CD4-positive, alpha-beta T cell (primary cell): ENCODE data around the gene BDNF. TPM values are rescaled to one million over a fixed set of nuclear protein-coding genes. Genes with fewer than 3 reads are reported as not detected.

Experiments
- ATAC-seq: fragments of 200-7000 bp; cut with Tn5 transposase; one replicate; pipeline ENCODE4 v1.10.0; 2022; ENCODE audit warnings: mild to moderate bottlenecking; ENCODE audit not compliant: poor library complexity
- CTCF ChIA-PET: fragments of 350-600 bp; sonication (Branson Sonifier 250); formaldehyde crosslinking; loops from one replicate; lab custom pipeline; 2021; ENCODE audit warnings: antibody characterized with exemption, inconsistent platforms; lab: Charles Lee
- POLR2A ChIA-PET: fragments of 350-600 bp; sonication (Branson Sonifier 250); formaldehyde crosslinking; loops from one replicate; lab custom pipeline; 2021; ENCODE audit warnings: antibody characterized with exemption, inconsistent platforms; lab: Charles Lee
- DNase-seq, 14 experiments: peaks; one replicate each; pipeline ENCODE4 v3.0.0-alpha.2; 2013 to 2020; ENCODE audit warnings: mixed read lengths in 2 of 14
- H3K27ac ChIP-seq, 2 donors: one replicate each; pipeline versions ENCODE4 v1.5.1 to v1.7.0; 2013; ENCODE audit warnings: low read length in 2 of 2, low read depth in 1 of 2, mild to moderate bottlenecking in 1 of 2
- H3K27me3 ChIP-seq, 2 experiments: 1 replicate in 1 of 2; 2 replicates in 1 of 2; pipeline versions ENCODE4 v1.6.1 to v1.7.0; 2013; ENCODE audit warnings: low read length in 2 of 2, control low read depth in 1 of 2, mild to moderate bottlenecking in 1 of 2, moderate library complexity in 1 of 2; ENCODE audit not compliant: insufficient read depth in 2 of 2, control insufficient read depth in 1 of 2
- H3K36me3 ChIP-seq: one replicate; pipeline ENCODE4 v1.6.1; 2013; ENCODE audit warnings: low read length, control low read depth; ENCODE audit not compliant: insufficient read depth
- H3K4me1 ChIP-seq: one replicate; pipeline ENCODE4 v1.6.1; 2013; ENCODE audit warnings: low read length, control low read depth; ENCODE audit not compliant: insufficient read depth
- H3K4me3 ChIP-seq: one replicate; pipeline ENCODE4 v1.5.1; 2013; ENCODE audit warnings: mild to moderate bottlenecking, low read length, moderate library complexity
- H3K9me3 ChIP-seq, 2 experiments: 1 replicate in 1 of 2; 2 replicates in 1 of 2; pipeline versions ENCODE4 v1.6.1 to v1.7.0; 2013; ENCODE audit warnings: low read length in 2 of 2, mild to moderate bottlenecking in 2 of 2, control low read depth in 1 of 2, moderate library complexity in 1 of 2; ENCODE audit not compliant: control insufficient read depth in 1 of 2, insufficient read depth in 1 of 2
- H3K27ac Mint-ChIP-seq: one replicate; pipeline ENCODE4 v1.8.0; 2020; ENCODE audit warnings: mixed read lengths
- H3K27me3 Mint-ChIP-seq: one replicate; pipeline ENCODE4 v1.8.0; 2021; ENCODE audit warnings: mixed read lengths
- H3K36me3 Mint-ChIP-seq: one replicate; pipeline ENCODE4 v1.8.0; 2021; ENCODE audit warnings: low read depth, mixed read lengths
- H3K4me1 Mint-ChIP-seq: one replicate; pipeline ENCODE4 v1.8.0; 2021; ENCODE audit warnings: low read depth, mixed read lengths
- H3K4me3 Mint-ChIP-seq: one replicate; pipeline ENCODE4 v1.8.0; 2020; ENCODE audit warnings: mild to moderate bottlenecking, mixed read lengths
- H3K9me3 Mint-ChIP-seq: one replicate; pipeline ENCODE4 v1.8.0; 2020; ENCODE audit warnings: mixed read lengths
- intact Hi-C, 2 experiments: fragments of 100-400 bp; cut with DNase I in 1 of 2; cut with micrococcal nuclease in 1 of 2; formaldehyde crosslinking; loops; one replicate each; pipeline versions ENCODE4 v1.15.1 to v1.9.0; 2023 to 2025; cut with DNase I, micrococcal nuclease
- total RNA-seq, 174 experiments: library from RNA in 2 of 174; stranded (reverse) in 2 of 174; gene quantifications; one replicate each; pipeline ENCODE4 v1.2.3 and lab custom pipeline; 2021 to 2026
- TF ChIP-seq, protein P1 (sequence below): fragments of 200-600 bp; IDR thresholded peaks from one replicate; pipeline ENCODE4 v1.8.0; 2022; ENCODE audit warnings: antibody characterized with exemption, mild to moderate bottlenecking

BDNF gene
- total RNA-seq, 2 experiments from 2014 or later, result not detected

- ChIA-PET POLR2A (no interaction called here), CTCF (interaction anchor here (0.6 kb wide), 1 partner anchor 1854 kb away, joined by 4 read pairs; no protein-coding TSS in a partner anchor)
- no peaks in the 10 kb centered on the region for H3K36me3 ChIP-seq
- peaks cover 26% of the 10 kb centered on the region for H3K4me1 ChIP-seq
- Mint-ChIP-seq H3K4me1 (peaks cover 19% of the 10 kb centered on the region), H3K4me3 (peak overlapping the region; percentile 27), H3K27me3 (peaks cover 79% of the 10 kb centered on the region), H3K9me3 (no peaks in the 10 kb centered on the region), H3K36me3 (no peaks in the 10 kb centered on the region), H3K27ac (no peak overlapping the region)
- DNase-seq (no peak), ATAC-seq (no peak)
- H3K27ac ChIP-seq, result no peak overlapping the region
- peaks cover 0 to 8% of the 10 kb centered on the region in 2 experiments for H3K9me3 ChIP-seq
- TF ChIP-seq, protein P1, sequence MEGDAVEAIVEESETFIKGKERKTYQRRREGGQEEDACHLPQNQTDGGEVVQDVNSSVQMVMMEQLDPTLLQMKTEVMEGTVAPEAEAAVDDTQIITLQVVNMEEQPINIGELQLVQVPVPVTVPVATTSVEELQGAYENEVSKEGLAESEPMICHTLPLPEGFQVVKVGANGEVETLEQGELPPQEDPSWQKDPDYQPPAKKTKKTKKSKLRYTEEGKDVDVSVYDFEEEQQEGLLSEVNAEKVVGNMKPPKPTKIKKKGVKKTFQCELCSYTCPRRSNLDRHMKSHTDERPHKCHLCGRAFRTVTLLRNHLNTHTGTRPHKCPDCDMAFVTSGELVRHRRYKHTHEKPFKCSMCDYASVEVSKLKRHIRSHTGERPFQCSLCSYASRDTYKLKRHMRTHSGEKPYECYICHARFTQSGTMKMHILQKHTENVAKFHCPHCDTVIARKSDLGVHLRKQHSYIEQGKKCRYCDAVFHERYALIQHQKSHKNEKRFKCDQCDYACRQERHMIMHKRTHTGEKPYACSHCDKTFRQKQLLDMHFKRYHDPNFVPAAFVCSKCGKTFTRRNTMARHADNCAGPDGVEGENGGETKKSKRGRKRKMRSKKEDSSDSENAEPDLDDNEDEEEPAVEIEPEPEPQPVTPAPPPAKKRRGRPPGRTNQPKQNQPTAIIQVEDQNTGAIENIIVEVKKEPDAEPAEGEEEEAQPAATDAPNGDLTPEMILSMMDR, result no peak
- H3K4me3 ChIP-seq, result no peak overlapping the region
- H3K27me3 ChIP-seq, result peaks cover 43 to 85% of the 10 kb centered on the region in 2 experiments
- intact Hi-C loops, result no loop called here
Measured at GRCh38 chr11:27699242-27699925, 871 bp downstream of the BDNF start.

GRCh38 chr11:27698872-27699241 lies 1.4 kb downstream of the BDNF start:
- ChIA-PET CTCF (interaction anchor here (0.6 kb wide), 1 partner anchor 1854 kb away, joined by 4 read pairs; no protein-coding TSS in a partner anchor), POLR2A (no interaction called here)
- Mint-ChIP-seq H3K4me3 (peak overlapping the region; percentile 47), H3K36me3 (no peaks in the 10 kb centered on the region), H3K27ac (no peak overlapping the region), H3K27me3 (peaks cover 80% of the 10 kb centered on the region), H3K9me3 (no peaks in the 10 kb centered on the region), H3K4me1 (peaks cover 19% of the 10 kb centered on the region)
- Histone ChIP-seq H3K9me3 (peaks cover 0 to 8% of the 10 kb centered on the region in 2 experiments), H3K36me3 (no peaks in the 10 kb centered on the region), H3K27me3 (peaks cover 43 to 83% of the 10 kb centered on the region in 2 experiments), H3K4me3 (no peak overlapping the region), H3K27ac (no peak overlapping the region), H3K4me1 (peaks cover 26% of the 10 kb centered on the region)
- TF ChIP-seq, protein P1, result peak; percentile 23
- peak; percentile 59 for ATAC-seq
- intact Hi-C loops, result no loop called here
- DNase-seq, result peak; percentile 12 to 56 (median 24)

DNA sequence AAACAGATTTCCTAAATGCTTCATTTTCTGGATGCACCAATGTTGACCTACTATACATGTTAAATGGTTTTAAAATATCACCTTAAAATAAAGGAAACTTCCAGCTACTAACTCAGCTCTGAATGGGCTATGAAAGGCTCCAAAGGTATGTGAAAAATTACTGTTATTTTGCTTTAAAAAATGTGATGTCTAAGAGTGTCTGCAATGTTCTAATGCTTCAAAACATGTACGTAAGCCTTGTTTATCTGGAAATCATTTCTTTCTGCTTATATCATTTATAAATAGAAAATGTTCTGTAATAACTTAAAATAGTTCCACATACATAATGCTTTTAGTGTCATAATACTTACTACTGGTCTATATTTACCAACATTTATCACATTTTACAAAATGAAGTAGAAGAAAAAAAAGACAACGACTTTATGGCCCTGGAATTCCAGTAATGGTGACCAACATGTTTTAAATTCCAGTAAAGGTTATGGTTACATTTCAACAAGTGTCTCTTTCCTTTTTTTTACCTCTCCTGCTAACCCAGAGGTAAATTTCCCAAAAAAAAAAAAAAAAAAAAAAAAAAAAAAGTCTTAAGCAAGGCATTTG lies 2.5 kb downstream of the BDNF start:
- peaks cover 41 to 72% of the 10 kb centered on the region in 2 experiments for H3K27me3 ChIP-seq
- TF ChIP-seq, protein P1, result no peak
- H3K4me3 ChIP-seq, result no peak overlapping the region
- ATAC-seq (no peak), DNase-seq (no peak)
- Mint-ChIP-seq H3K36me3 (no peaks in the 10 kb centered on the region), H3K4me3 (no peak overlapping the region), H3K27me3 (peaks cover 72% of the 10 kb centered on the region), H3K27ac (no peak overlapping the region), H3K9me3 (no peaks in the 10 kb centered on the region), H3K4me1 (peaks cover 19% of the 10 kb centered on the region)
- POLR2A ChIA-PET, result no interaction called here
- peaks cover 0 to 8% of the 10 kb centered on the region in 2 experiments for H3K9me3 ChIP-seq
- no peaks in the 10 kb centered on the region for H3K36me3 ChIP-seq
- intact Hi-C loops, result no loop called here
- CTCF ChIA-PET, result no interaction called here
- no peak overlapping the region for H3K27ac ChIP-seq
- H3K4me1 ChIP-seq, result peaks cover 26% of the 10 kb centered on the region
